ENCODE measurements around the gene OR51E2. TPM values are rescaled to one million over a fixed set of nuclear protein-coding genes. Genes with fewer than 3 reads are reported as not detected.

Gene OR51E2
- total RNA-seq, 4 donors from 2014 or later: 0.67 to 2.5 (median 0.94) TPM; not detected in 1

DNA sequence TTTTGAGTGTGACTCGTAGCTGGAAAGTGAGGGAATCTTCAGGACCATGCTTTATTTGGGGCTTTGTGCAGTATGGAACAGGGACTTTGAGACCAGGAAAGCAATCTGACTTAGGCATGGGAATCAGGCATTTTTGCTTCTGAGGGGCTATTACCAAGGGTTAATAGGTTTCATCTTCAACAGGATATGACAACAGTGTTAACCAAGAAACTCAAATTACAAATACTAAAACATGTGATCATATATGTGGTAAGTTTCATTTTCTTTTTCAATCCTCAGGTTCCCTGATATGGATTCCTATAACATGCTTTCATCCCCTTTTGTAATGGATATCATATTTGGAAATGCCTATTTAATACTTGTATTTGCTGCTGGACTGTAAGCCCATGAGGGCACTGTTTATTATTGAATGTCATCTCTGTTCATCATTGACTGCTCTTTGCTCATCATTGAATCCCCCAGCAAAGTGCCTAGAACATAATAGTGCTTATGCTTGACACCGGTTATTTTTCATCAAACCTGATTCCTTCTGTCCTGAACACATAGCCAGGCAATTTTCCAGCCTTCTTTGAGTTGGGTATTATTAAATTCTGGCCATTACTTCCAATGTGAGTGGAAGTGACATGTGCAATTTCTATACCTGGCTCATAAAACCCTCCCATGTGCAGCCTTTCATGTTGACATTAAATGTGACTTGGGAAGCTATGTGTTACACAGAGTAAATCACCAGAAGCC, 42.9 kb downstream of the OR51E2 start:
- no peak overlapping the region for H3K27ac ChIP-seq
- TF ChIP-seq, protein P1, sequence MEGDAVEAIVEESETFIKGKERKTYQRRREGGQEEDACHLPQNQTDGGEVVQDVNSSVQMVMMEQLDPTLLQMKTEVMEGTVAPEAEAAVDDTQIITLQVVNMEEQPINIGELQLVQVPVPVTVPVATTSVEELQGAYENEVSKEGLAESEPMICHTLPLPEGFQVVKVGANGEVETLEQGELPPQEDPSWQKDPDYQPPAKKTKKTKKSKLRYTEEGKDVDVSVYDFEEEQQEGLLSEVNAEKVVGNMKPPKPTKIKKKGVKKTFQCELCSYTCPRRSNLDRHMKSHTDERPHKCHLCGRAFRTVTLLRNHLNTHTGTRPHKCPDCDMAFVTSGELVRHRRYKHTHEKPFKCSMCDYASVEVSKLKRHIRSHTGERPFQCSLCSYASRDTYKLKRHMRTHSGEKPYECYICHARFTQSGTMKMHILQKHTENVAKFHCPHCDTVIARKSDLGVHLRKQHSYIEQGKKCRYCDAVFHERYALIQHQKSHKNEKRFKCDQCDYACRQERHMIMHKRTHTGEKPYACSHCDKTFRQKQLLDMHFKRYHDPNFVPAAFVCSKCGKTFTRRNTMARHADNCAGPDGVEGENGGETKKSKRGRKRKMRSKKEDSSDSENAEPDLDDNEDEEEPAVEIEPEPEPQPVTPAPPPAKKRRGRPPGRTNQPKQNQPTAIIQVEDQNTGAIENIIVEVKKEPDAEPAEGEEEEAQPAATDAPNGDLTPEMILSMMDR (IDR thresholded peaks at IDR 0.05): no peak
- no peak for TF ChIP-seq POLR2A (IDR thresholded peaks at IDR 0.05)
- no peak for TF ChIP-seq POLR2AphosphoS5 (IDR thresholded peaks at IDR 0.05)
- no peak for TF ChIP-seq EP300 (IDR thresholded peaks at IDR 0.05)
- no peaks in the 10 kb centered on the region for H3K36me3 ChIP-seq
- 79 to 90% methylated on average over 2 of the region's 2 CpGs for WGBS, 2 donors (ENCODE audit: low coverage in 1 of 2)
- H3K4me1 ChIP-seq: no peaks in the 10 kb centered on the region
- no peak for ATAC-seq
- no peak overlapping the region for H3K4me3 ChIP-seq
- H3K27me3 ChIP-seq: no peaks in the 10 kb centered on the region
- H3K9me3 ChIP-seq: no peaks in the 10 kb centered on the region

DNA sequence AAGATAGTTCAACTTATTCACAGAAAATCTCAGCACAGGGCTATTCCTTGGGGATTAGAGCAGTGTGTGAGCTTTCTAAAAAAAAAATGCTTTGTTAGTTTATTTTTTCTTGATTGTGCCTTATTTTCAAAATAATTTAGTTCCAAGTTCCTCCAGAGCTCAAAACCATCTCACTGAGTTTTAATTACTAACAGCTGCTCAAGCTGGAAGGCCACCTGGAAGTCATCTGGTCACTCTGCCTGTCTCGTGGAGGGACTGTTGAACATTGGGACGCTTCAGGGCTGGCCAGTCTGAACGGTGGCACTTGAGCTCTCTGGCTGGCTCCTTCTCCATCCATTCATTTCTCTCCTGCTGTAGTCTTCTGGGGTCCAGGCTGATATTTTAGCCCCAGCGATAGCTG, 49.9 kb downstream of the OR51E2 start:
- peak overlapping the region in 2 of 4 donors; percentile 6 to 76 for H3K27ac ChIP-seq
- TF ChIP-seq EP300 (IDR thresholded peaks at IDR 0.05): no peak
- TF ChIP-seq, protein P1 (IDR thresholded peaks at IDR 0.05): no peak
- TF ChIP-seq POLR2AphosphoS5 (IDR thresholded peaks at IDR 0.05): no peak
- no peak for TF ChIP-seq POLR2A (IDR thresholded peaks at IDR 0.05)
- no peak for ATAC-seq
- no peaks in the 10 kb centered on the region for H3K9me3 ChIP-seq
- no peaks in the 10 kb centered on the region for H3K36me3 ChIP-seq
- WGBS, 2 donors (ENCODE audit: low coverage in 1 of 2): 60 to 70% methylated on average over 3 to 4 of the region's 4 CpGs
- no peak overlapping the region for H3K4me3 ChIP-seq
- peaks cover 6 to 52% (median 7%) of the 10 kb centered on the region in 3 donors for H3K4me1 ChIP-seq
- no peaks in the 10 kb centered on the region for H3K27me3 ChIP-seq

DNA sequence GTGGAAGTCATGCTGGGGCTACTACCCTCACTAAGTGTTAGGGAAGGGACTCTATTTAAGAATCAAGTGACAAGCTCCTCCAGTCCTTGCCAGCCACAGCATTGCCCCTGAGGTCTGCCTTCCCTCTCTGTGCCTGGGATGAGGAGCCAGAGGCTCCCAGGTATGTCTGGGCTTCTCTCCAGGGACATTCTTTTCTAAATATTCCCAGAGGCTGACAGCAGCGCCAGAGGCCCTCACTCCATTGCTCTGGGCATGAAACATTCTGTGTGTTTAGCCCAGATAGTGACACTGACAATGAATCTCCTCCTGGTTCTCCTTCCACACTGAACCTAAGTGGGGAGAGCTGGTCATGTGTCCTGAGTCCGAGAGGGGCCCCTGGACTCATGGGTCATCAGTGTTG, 51.7 kb downstream of the OR51E2 start:
- ATAC-seq: peak; percentile 86
- WGBS, 2 donors (ENCODE audit: low coverage in 1 of 2): no CpG with 5 or more reads among the region's 2 CpGs
- TF ChIP-seq, protein P1 (IDR thresholded peaks at IDR 0.05): no peak
- TF ChIP-seq EP300 (IDR thresholded peaks at IDR 0.05): no peak
- no peak for TF ChIP-seq POLR2AphosphoS5 (IDR thresholded peaks at IDR 0.05)
- no peak for TF ChIP-seq POLR2A (IDR thresholded peaks at IDR 0.05)
- Histone ChIP-seq H3K9me3 (no peaks in the 10 kb centered on the region), H3K27me3 (no peaks in the 10 kb centered on the region), H3K4me1 (peaks cover 6 to 52% (median 7%) of the 10 kb centered on the region in 3 donors), H3K4me3 (no peak overlapping the region), H3K36me3 (no peaks in the 10 kb centered on the region), H3K27ac (peak overlapping the region; percentile 76 to 85 (median 80))

DNA sequence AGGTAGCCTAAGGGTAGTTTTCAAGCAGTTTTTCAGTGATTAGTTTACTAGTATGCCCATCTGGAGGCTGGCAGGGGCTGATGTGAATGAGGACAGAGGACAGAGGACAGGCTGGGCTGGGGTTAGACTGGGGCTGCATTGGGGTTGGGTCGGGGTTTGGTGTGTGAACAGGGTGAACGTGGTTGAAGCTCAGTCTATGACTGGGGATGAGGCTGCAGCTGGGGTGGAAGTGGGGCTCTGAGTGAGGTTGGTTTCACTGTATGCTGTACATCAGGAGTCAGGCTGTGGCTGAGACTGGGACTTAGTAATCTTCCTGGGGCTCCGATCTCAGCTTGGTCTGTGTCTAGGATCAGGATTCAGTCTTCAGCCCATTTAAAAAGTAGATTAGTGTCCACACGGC, 53.4 kb downstream of the OR51E2 start:
- H3K36me3 ChIP-seq: no peaks in the 10 kb centered on the region
- WGBS, 2 donors (ENCODE audit: low coverage in 1 of 2): 36 to 72% methylated on average over 3 to 4 of the region's 4 CpGs
- ATAC-seq: no peak
- TF ChIP-seq EP300 (IDR thresholded peaks at IDR 0.05) (no peak), POLR2AphosphoS5 (IDR thresholded peaks at IDR 0.05) (no peak), POLR2A (IDR thresholded peaks at IDR 0.05) (no peak)
- TF ChIP-seq, protein P1 (IDR thresholded peaks at IDR 0.05): no peak
- peaks cover 6 to 52% (median 7%) of the 10 kb centered on the region in 3 donors for H3K4me1 ChIP-seq
- no peaks in the 10 kb centered on the region for H3K9me3 ChIP-seq
- H3K27me3 ChIP-seq: no peaks in the 10 kb centered on the region
- H3K27ac ChIP-seq: peak overlapping the region in 2 of 4 donors; percentile 15 to 35
- H3K4me3 ChIP-seq: peak overlapping the region in 1 of 2 donors; percentile 16

DNA sequence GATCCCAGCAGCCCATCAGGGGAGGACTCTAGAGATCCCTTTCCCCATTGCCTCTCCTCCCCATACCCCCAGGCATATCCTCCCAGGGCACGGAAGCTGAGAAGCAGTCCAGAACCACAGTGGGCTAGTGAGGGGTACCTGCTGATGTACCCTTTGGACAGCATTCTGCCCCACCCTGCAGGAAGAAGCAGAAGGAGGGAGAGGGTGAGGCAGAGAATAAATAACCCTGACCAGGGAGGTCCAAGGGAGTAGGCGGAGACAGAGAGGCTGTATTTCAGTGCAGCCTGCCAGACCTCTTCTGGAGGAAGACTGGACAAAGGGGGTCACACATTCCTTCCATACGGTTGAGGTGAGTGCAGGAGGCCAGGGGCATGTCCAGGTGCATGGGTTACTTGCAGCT, 54.0 kb downstream of the OR51E2 start, which contains the start of gene OR51E1:
Gene OR51E1, plus strand, starts transcription at position 301 of the 400 bp plus-strand sequence. CDS start 8,545 bp downstream, outside the sequence.
- Histone ChIP-seq H3K36me3 (no peaks in the 10 kb centered on the region), H3K27ac (peak within 1 kb of the TSS in 2 of 4 donors; percentile 21 to 35), H3K4me3 (peak within 1 kb of the TSS in 1 of 2 donors; percentile 16), H3K4me1 (peaks cover 6 to 51% (median 7%) of the 10 kb centered on the region in 3 donors), H3K27me3 (no peaks in the 10 kb centered on the region), H3K9me3 (no peaks in the 10 kb centered on the region)
- WGBS, 2 donors (ENCODE audit: low coverage in 1 of 2): 63 to 82% methylated on average over 2 to 3 of the region's 3 CpGs
- ATAC-seq: no peak
- TF ChIP-seq, protein P1 (IDR thresholded peaks at IDR 0.05): no peak
- TF ChIP-seq EP300 (IDR thresholded peaks at IDR 0.05) (no peak), POLR2AphosphoS5 (IDR thresholded peaks at IDR 0.05) (no peak), POLR2A (IDR thresholded peaks at IDR 0.05) (no peak)

All from gastroesophageal sphincter (tissue), 4 donors.